ENCODE measurements around the gene CFAP221. TPM values are rescaled to one million over a fixed set of nuclear protein-coding genes. Genes with fewer than 3 reads are reported as not detected.

CFAP221 gene
- total RNA-seq, 3 donors from 2014 or later = 0.98 to 3.5 TPM; not detected in 1

DNA sequence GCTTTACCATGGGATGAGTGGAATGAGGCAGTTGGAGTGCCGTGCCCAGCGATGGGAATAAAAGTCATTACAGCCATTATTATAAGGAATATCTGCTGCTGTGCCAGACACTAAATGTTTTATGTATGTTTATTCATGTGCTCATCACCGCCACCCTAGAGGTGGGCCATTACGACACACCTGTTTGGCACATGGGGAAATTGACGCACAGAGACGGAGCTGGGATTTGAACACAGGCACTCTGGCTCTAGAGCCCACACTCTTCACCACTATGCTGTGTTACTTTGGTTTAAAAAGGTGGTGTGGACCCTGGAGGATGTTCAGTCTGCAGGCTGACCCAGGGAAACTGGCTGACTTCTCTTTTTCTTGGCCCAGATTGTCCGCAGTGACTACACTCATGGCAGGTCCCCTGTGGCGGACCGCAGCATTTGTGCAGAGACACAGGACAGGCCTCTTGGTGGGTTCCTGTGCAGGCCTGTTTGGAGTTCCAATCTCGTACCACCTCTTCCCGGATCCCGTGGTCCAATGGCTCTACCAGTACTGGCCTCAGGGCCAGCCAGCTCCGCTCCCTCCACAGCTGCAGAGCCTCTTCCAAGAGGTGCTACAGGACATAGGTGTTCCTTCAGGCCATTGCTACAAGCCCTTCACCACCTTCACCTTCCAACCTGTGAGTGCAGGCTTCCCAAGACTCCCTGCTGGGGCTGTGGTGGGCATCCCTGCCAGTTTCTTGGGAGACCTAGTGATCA, 136.4 kb downstream of the CFAP221 start:
- Histone ChIP-seq H3K9me3 (no peaks in the 10 kb centered on the region), H3K36me3 (no peaks in the 10 kb centered on the region), H3K4me3 (no peak overlapping the region), H3K4me1 (peaks cover 0 to 6% of the 10 kb centered on the region in 2 donors), H3K27me3 (no peaks in the 10 kb centered on the region), H3K27ac (no peak overlapping the region)
- no peak for TF ChIP-seq POLR2A (IDR thresholded peaks at IDR 0.05)
- TF ChIP-seq, protein P1, sequence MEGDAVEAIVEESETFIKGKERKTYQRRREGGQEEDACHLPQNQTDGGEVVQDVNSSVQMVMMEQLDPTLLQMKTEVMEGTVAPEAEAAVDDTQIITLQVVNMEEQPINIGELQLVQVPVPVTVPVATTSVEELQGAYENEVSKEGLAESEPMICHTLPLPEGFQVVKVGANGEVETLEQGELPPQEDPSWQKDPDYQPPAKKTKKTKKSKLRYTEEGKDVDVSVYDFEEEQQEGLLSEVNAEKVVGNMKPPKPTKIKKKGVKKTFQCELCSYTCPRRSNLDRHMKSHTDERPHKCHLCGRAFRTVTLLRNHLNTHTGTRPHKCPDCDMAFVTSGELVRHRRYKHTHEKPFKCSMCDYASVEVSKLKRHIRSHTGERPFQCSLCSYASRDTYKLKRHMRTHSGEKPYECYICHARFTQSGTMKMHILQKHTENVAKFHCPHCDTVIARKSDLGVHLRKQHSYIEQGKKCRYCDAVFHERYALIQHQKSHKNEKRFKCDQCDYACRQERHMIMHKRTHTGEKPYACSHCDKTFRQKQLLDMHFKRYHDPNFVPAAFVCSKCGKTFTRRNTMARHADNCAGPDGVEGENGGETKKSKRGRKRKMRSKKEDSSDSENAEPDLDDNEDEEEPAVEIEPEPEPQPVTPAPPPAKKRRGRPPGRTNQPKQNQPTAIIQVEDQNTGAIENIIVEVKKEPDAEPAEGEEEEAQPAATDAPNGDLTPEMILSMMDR (IDR thresholded peaks at IDR 0.05) = no peak
- no peak for TF ChIP-seq POLR2AphosphoS5 (IDR thresholded peaks at IDR 0.05)
- DNase-seq (ENCODE audit: low spot score in 2 of 2) = no peak
- intact Hi-C loops (cut with DNase I; ENCODE audit: low total_unique reads) = no loop called here

DNA sequence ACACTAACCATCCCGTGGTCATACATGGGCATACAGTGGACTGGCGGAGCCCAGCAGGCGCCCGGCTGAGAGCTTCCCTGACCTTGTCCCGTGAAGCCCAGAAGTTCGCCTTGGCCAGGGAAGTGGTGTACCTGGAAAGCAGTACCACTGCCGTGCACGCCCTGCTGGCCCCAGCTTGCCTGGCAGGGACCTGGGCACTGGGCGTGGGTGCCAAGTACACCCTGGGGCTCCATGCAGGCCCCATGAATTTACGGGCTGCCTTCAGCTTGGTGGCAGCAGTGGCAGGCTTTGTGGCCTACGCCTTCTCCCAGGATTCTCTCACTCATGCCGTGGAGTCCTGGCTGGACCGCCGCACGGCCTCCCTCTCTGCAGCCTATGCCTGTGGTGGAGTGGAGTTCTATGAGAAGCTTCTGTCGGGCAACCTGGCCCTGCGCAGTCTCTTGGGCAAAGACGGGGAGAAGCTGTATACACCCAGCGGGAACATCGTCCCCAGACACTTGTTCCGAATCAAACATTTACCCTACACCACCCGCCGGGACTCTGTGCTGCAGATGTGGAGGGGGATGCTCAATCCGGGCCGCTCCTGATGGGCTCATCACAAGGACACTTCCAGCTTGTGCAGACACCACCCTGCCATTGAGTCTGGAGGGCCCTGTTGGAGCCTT, 137.1 kb downstream of the CFAP221 start:
- TF ChIP-seq, protein P1 (IDR thresholded peaks at IDR 0.05) = no peak
- no peak for TF ChIP-seq POLR2AphosphoS5 (IDR thresholded peaks at IDR 0.05)
- no peaks in the 10 kb centered on the region for H3K27me3 ChIP-seq
- intact Hi-C loops (cut with DNase I; ENCODE audit: low total_unique reads) = no loop called here
- H3K36me3 ChIP-seq = no peaks in the 10 kb centered on the region
- no peaks in the 10 kb centered on the region for H3K9me3 ChIP-seq
- H3K4me1 ChIP-seq = peaks cover 0 to 6% of the 10 kb centered on the region in 2 donors
- no peak for DNase-seq (ENCODE audit: low spot score in 2 of 2)
- no peak overlapping the region for H3K4me3 ChIP-seq
- H3K27ac ChIP-seq = no peak overlapping the region

DNA sequence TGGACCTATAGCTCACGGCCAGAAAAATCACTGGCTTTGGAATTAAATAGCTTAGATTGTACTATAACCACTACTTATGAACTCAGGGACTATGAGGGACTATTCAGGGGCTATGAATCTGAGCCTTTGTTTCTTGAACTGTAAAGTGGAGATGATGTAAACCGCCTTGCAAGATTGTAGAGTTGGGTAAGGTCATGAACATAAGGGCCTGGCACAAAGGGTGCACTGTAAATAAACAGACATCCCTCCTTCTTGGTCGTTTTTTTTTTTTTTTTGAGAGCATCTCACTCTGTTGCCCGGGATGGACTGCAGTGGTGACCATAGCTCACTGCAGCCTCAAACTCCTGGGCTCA, 137.6 kb downstream of the CFAP221 start:
- peaks cover 0 to 6% of the 10 kb centered on the region in 2 donors for H3K4me1 ChIP-seq
- intact Hi-C loops (cut with DNase I; ENCODE audit: low total_unique reads) = no loop called here
- TF ChIP-seq POLR2A (IDR thresholded peaks at IDR 0.05) = no peak
- no peak for TF ChIP-seq POLR2AphosphoS5 (IDR thresholded peaks at IDR 0.05)
- TF ChIP-seq, protein P1 (IDR thresholded peaks at IDR 0.05) = no peak
- DNase-seq (ENCODE audit: low spot score in 2 of 2) = no peak
- H3K27me3 ChIP-seq = no peaks in the 10 kb centered on the region
- no peak overlapping the region for H3K4me3 ChIP-seq
- no peaks in the 10 kb centered on the region for H3K9me3 ChIP-seq
- no peak overlapping the region for H3K27ac ChIP-seq
- no peaks in the 10 kb centered on the region for H3K36me3 ChIP-seq

DNA sequence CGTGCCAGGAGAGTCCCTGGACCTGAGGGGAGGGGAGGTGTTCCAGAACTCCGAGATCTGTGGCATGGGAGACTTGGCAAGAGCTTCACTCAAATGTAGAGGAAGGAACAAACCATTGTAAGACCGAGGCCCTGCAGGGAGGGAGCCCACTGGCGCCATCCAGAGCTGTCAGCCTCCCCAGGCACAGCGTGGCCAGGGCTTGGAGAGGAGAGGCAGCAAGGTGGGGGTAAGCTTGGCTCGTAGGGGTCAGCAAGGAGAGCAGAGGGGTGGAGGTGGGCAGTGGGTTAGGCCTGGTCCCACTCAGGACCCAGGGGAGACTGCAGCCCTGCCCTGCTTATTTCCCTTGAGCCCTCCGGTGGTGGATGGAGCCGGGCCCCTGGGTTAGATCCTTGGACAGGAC, 138.3 kb downstream of the CFAP221 start:
- H3K36me3 ChIP-seq = no peaks in the 10 kb centered on the region
- no peak overlapping the region for H3K27ac ChIP-seq
- TF ChIP-seq POLR2A (IDR thresholded peaks at IDR 0.05) (no peak), POLR2AphosphoS5 (IDR thresholded peaks at IDR 0.05) (no peak)
- TF ChIP-seq, protein P1 (IDR thresholded peaks at IDR 0.05) = no peak
- H3K9me3 ChIP-seq = no peaks in the 10 kb centered on the region
- DNase-seq (ENCODE audit: low spot score in 2 of 2) = no peak
- H3K4me3 ChIP-seq = no peak overlapping the region
- H3K27me3 ChIP-seq = no peaks in the 10 kb centered on the region
- intact Hi-C loops (cut with DNase I; ENCODE audit: low total_unique reads) = no loop called here
- peaks cover 0 to 6% of the 10 kb centered on the region in 2 donors for H3K4me1 ChIP-seq

DNA sequence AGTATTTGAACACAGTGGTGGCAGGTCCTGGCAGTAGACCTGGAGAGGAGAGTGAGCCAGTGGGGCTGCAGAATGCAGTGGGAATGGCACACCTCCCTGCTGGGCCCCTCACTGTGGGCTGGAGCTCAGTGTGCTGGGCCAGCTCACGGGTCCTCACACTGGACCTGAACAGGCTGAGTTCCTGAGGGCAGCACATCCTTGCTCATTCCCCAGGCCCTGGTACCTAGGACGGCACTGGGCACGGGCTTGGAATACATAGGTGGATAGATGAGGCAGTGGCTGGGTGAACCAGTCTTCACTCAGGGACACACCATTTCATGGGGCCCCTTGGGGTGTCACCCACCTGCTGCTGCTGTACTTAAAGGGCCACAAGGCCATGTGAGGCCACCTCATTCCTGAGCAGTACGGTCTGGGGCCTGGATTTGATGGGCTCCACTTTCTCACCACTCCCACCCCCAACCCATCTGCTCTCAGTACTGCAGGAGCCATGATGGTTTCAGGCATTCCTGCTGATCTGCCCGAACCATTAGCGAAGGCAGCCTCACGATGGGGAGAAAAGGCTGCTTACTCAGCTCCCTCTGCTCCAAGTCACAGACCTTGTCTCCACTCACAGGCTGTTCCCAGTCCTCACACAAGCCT, 138.9 kb downstream of the CFAP221 start:
- Histone ChIP-seq H3K36me3 (no peaks in the 10 kb centered on the region), H3K9me3 (no peaks in the 10 kb centered on the region), H3K27me3 (no peaks in the 10 kb centered on the region), H3K4me3 (peak overlapping the region in 2 of 3 donors; percentile 13 to 45), H3K27ac (peak overlapping the region in 1 of 2 donors; percentile 32), H3K4me1 (peaks cover 0 to 6% of the 10 kb centered on the region in 2 donors)
- intact Hi-C loops (cut with DNase I; ENCODE audit: low total_unique reads) = no loop called here
- no peak for DNase-seq (ENCODE audit: low spot score in 2 of 2)
- TF ChIP-seq, protein P1 (IDR thresholded peaks at IDR 0.05) = no peak
- no peak for TF ChIP-seq POLR2AphosphoS5 (IDR thresholded peaks at IDR 0.05)
- no peak for TF ChIP-seq POLR2A (IDR thresholded peaks at IDR 0.05)
